IMR-90 (cell line): ENCODE results near the gene DRICH1. TPM values are rescaled to one million over a fixed set of nuclear protein-coding genes. Genes with fewer than 3 reads are reported as not detected.

Experiments
- ATAC-seq: fragments of 200-7000 bp; cut with Tn5 transposase; 2 replicates; pipeline ENCODE4 v1.9.1; 2020; ENCODE audit warnings: low read depth, mild to moderate bottlenecking, moderate library complexity
- BruUV-seq: library from RNA; stranded (reverse); fragments of 400-500 nt; replicated peaks from 2 replicates; lab custom pipeline; 2021; lab: Mats Ljungman, UMichigan
- CTCF ChIA-PET: fragments of 300-600 bp; formaldehyde crosslinking; extraction: SDS; loops from one replicate; lab custom pipeline; 2021; ENCODE audit warnings: antibody characterized with exemption; lab: Yijun Ruan, JAX
- POLR2A ChIA-PET: fragments of 300-600 bp; sonication (Branson Sonifier 250); formaldehyde crosslinking; loops from one replicate; lab custom pipeline; 2022; ENCODE audit warnings: antibody characterized with exemption; ENCODE audit not compliant: unreplicated experiment; lab: Charles Lee
- DNase-seq: peaks from one replicate; pipeline ENCODE4 v3.0.0; 2013
- H2AFZ ChIP-seq: replicated peaks from 2 replicates; pipeline ENCODE3; 2013; ENCODE audit warnings: low read length, mild to moderate bottlenecking; ENCODE audit not compliant: poor library complexity
- H2AK5ac ChIP-seq: 2 replicates; pipeline ENCODE4 v1.6.1; 2013; ENCODE audit warnings: low read depth, low read length, inconsistent platforms
- H2AK9ac ChIP-seq: replicated peaks from 2 replicates; pipeline ENCODE3; 2013; ENCODE audit warnings: mild to moderate bottlenecking, low read depth, low read length, moderate library complexity; ENCODE audit not compliant: poor library complexity
- H2BK120ac ChIP-seq: 2 replicates; pipeline ENCODE4 v1.6.1; 2013; ENCODE audit warnings: low read depth, low read length, inconsistent platforms
- H2BK15ac ChIP-seq: 3 replicates; pipeline ENCODE4 v1.6.1; 2013; ENCODE audit warnings: low read depth, low read length, inconsistent platforms
- H2BK20ac ChIP-seq: 2 replicates; pipeline ENCODE4 v1.6.1; 2013; ENCODE audit warnings: low read depth, mild to moderate bottlenecking, inconsistent platforms, low read length, moderate library complexity
- H2BK5ac ChIP-seq: 2 replicates; pipeline ENCODE4 v1.6.1; 2013; ENCODE audit warnings: mild to moderate bottlenecking, low read depth, low read length, inconsistent platforms; ENCODE audit not compliant: poor library complexity, severe bottlenecking
- H3K14ac ChIP-seq: replicated peaks from 2 replicates; pipeline ENCODE4 v1.6.1; 2013; ENCODE audit warnings: low read depth, low read length, inconsistent platforms
- H3K18ac ChIP-seq: 2 replicates; pipeline ENCODE4 v1.6.1; 2013; ENCODE audit warnings: low read depth, low read length, control low read depth
- H3K23ac ChIP-seq: 2 replicates; pipeline ENCODE4 v1.6.1; 2013; ENCODE audit warnings: low read depth, low read length, inconsistent platforms
- H3K27ac ChIP-seq: 2 replicates; pipeline ENCODE4 v1.5.1; 2013; ENCODE audit warnings: mild to moderate bottlenecking, control low read depth, low read length; ENCODE audit not compliant: insufficient read depth
- H3K27me3 ChIP-seq: 2 replicates; pipeline ENCODE4 v1.6.1; 2013; ENCODE audit warnings: low read length; ENCODE audit not compliant: control insufficient read depth, insufficient read depth
- H3K36me3 ChIP-seq: 2 replicates; pipeline ENCODE4 v1.6.1; 2013; ENCODE audit warnings: low read length, mixed read lengths; ENCODE audit not compliant: control insufficient read depth, insufficient read depth
- H3K4ac ChIP-seq: 2 replicates; pipeline ENCODE4 v1.6.1; 2013; ENCODE audit warnings: low read depth, low read length, inconsistent platforms
- H3K4me1 ChIP-seq: 2 replicates; pipeline ENCODE4 v1.6.1; 2013; ENCODE audit warnings: low read length, mixed read lengths; ENCODE audit not compliant: control insufficient read depth, insufficient read depth
- H3K4me2 ChIP-seq: 2 replicates; pipeline ENCODE4 v1.6.1; 2013; ENCODE audit warnings: low read depth, mild to moderate bottlenecking, control low read depth, low read length, moderate library complexity
- H3K4me3 ChIP-seq: 2 replicates; pipeline ENCODE4 v1.5.1; 2013; ENCODE audit warnings: low read depth, mild to moderate bottlenecking, control low read depth, low read length, moderate library complexity; ENCODE audit not compliant: insufficient read depth
- H3K56ac ChIP-seq: 2 replicates; pipeline ENCODE4 v1.6.1; 2013; ENCODE audit warnings: low read length, inconsistent platforms; ENCODE audit not compliant: insufficient read depth; ENCODE audit errors: extremely low read depth
- H3K79me1 ChIP-seq, 2 experiments: 2 replicates each; pipeline ENCODE4 v1.6.1; 2013; ENCODE audit warnings: low read length in 2 of 2, inconsistent platforms in 1 of 2, low read depth in 1 of 2
- H3K9ac ChIP-seq: 2 replicates; pipeline ENCODE4 v1.6.1; 2013; ENCODE audit warnings: low read depth, low read length, control low read depth
- H3K9me1 ChIP-seq: 2 replicates; pipeline ENCODE4 v1.6.1; 2013; ENCODE audit warnings: low read length, inconsistent platforms; ENCODE audit not compliant: insufficient read depth
- H3K9me3 ChIP-seq: 2 replicates; pipeline ENCODE4 v1.6.1; 2013; ENCODE audit warnings: low read length; ENCODE audit not compliant: control insufficient read depth, insufficient read depth
- H4K20me1 ChIP-seq: 2 replicates; pipeline ENCODE4 v1.6.1; 2013; ENCODE audit warnings: low read length, inconsistent platforms; ENCODE audit not compliant: insufficient read depth
- H4K5ac ChIP-seq: 2 replicates; pipeline ENCODE4 v1.6.1; 2013; ENCODE audit warnings: mild to moderate bottlenecking, low read depth, low read length, control low read depth
- H4K8ac ChIP-seq, 2 experiments: 2 replicates each; pipeline ENCODE4 v1.6.1; 2013; ENCODE audit warnings: low read depth in 2 of 2, low read length in 2 of 2, control low read depth in 1 of 2, inconsistent platforms in 1 of 2
- H4K91ac ChIP-seq: 2 replicates; pipeline ENCODE4 v1.6.1; 2013; ENCODE audit warnings: low read depth, low read length, inconsistent platforms; ENCODE audit not compliant: insufficient read depth
- BHLHE40 ChIP-seq: fragments of 150-350 bp; IDR thresholded peaks from 2 replicates; pipeline ENCODE4 v1.6.1; 2016; ENCODE audit warnings: mild to moderate bottlenecking, low read depth, low read length
- CEBPB ChIP-seq: IDR thresholded peaks from 2 replicates; pipeline ENCODE4 v1.6.1; 2012; ENCODE audit warnings: low read depth, low read length, improper control_type of control experiment
- CHD1 ChIP-seq: IDR thresholded peaks from 2 replicates; pipeline ENCODE4 v1.6.1; 2012; ENCODE audit warnings: low read depth, low read length, improper control_type of control experiment
- CTCF ChIP-seq: conservative IDR thresholded peaks from 2 replicates; pipeline ENCODE4 v1.5.1; 2012; ENCODE audit warnings: mild to moderate bottlenecking, low read depth, low read length, improper control_type of control experiment
- ELK1 ChIP-seq: fragments of 150-350 bp; IDR thresholded peaks from 2 replicates; pipeline ENCODE4 v1.6.1; 2016; ENCODE audit warnings: low read depth, mild to moderate bottlenecking, low read length, moderate library complexity, borderline replicate concordance
- MAFK ChIP-seq: IDR thresholded peaks from 2 replicates; pipeline ENCODE4 v1.6.1; 2012; ENCODE audit warnings: low read depth, low read length, improper control_type of control experiment
- MAZ ChIP-seq: IDR thresholded peaks from 2 replicates; pipeline ENCODE4 v1.6.1; 2012; ENCODE audit warnings: low read depth, mild to moderate bottlenecking, low read length, improper control_type of control experiment, moderate library complexity, borderline replicate concordance
- MXI1 ChIP-seq: IDR thresholded peaks from 2 replicates; pipeline ENCODE4 v1.6.1; 2012; ENCODE audit warnings: low read depth, mild to moderate bottlenecking, low read length, moderate library complexity, borderline replicate concordance
- NFE2L2 ChIP-seq: fragments of 150-350 bp; IDR thresholded peaks from 2 replicates; pipeline ENCODE4 v1.6.1; 2016; ENCODE audit warnings: low read depth, mild to moderate bottlenecking, low read length
- RAD21 ChIP-seq: IDR thresholded peaks from 2 replicates; pipeline ENCODE4 v1.6.1; 2012; ENCODE audit warnings: low read length, improper control_type of control experiment
- RCOR1 ChIP-seq: IDR thresholded peaks from 2 replicates; pipeline ENCODE4 v1.6.1; 2012; ENCODE audit warnings: mild to moderate bottlenecking, low read length, improper control_type of control experiment; ENCODE audit not compliant: insufficient replicate concordance
- RFX5 ChIP-seq: IDR thresholded peaks from 2 replicates; pipeline ENCODE4 v1.8.0; 2012; ENCODE audit warnings: low read depth, mild to moderate bottlenecking, low read length, moderate library complexity
- USF2 ChIP-seq: fragments of 150-350 bp; IDR thresholded peaks from 2 replicates; pipeline ENCODE4 v1.6.1; 2017; ENCODE audit warnings: mild to moderate bottlenecking, antibody characterized with exemption, low read length, low read depth
- WGBS, 2 experiments: methylation state at CpG; one replicate each; pipeline versions ENCODE4 v1.1.5 to v1.1.7; 2013; ENCODE audit warnings: missing lambda C conversion rate in 2 of 2; ENCODE audit not compliant: insufficient read length in 1 of 2; ENCODE audit errors: extremely low coverage in 2 of 2; 5-methylcytosine and 5-hydroxymethylcytosine counted together
- dilution Hi-C: fragments of 300-500 bp; cut with HindIII; formaldehyde crosslinking; loops from one replicate; pipeline ENCODE4 v1.14.3; 2018; ENCODE audit warnings: low sequenced_read_pairs; ENCODE audit not compliant: unreplicated experiment
- in situ Hi-C: fragments of 300-500 bp; cut with MboI; formaldehyde crosslinking; loops from 3 replicates; pipeline ENCODE4 v1.14.3; 2019; ENCODE audit warnings: low sequenced_read_pairs, inconsistent platforms, mixed read lengths
- intact Hi-C: fragments of 100-400 bp; cut with micrococcal nuclease; formaldehyde crosslinking; loops from 2 replicates; pipeline ENCODE4 v1.10.0; 2022
- polyA plus RNA-seq, 3 experiments: library from polyadenylated mRNA; depleted of rRNA; stranded (reverse); fragments of >200 nt; gene quantifications; 2 replicates each; pipeline ENCODE4 v1.2.3, GENCODE V29; 2012; ENCODE audit warnings: low replicate concordance in 1 of 3
- total RNA-seq: library from RNA; depleted of rRNA; stranded (reverse); fragments of >200 nt; gene quantifications from 2 replicates; pipeline ENCODE4 v1.2.3, GENCODE V29; 2012

The DRICH1 gene
- total and polyA plus RNA-seq, 2 of the 4 experiments (the other 2 are of a cell fraction) = 0.14 TPM; not detected in 1

GRCh38 chr22:23649071-23649501 lies 17.0 kb upstream of the DRICH1 start:
- H2AK5ac ChIP-seq = no peak overlapping the region
- intact Hi-C loops = no loop called here
- no peak overlapping the region for H3K9ac ChIP-seq
- no peak overlapping the region for H2BK15ac ChIP-seq
- no peaks in the 10 kb centered on the region for H3K79me1 ChIP-seq
- no peak overlapping the region for H2AK9ac ChIP-seq
- peaks cover 1% of the 10 kb centered on the region; the same call in 1 of the 2 replicates for H3K36me3 ChIP-seq
- no peak overlapping the region for H3K4me2 ChIP-seq
- no peaks in the 10 kb centered on the region for H3K9me3 ChIP-seq
- no peak overlapping the region for H2BK5ac ChIP-seq
- no peak overlapping the region for H2AFZ ChIP-seq
- H3K4me1 ChIP-seq = no peaks in the 10 kb centered on the region
- CTCF ChIA-PET = no interaction called here
- DNase-seq (no peak), ATAC-seq (no peak)
- H4K5ac ChIP-seq = no peak overlapping the region
- H3K23ac ChIP-seq = no peak overlapping the region
- POLR2A ChIA-PET = no interaction called here
- H3K27me3 ChIP-seq = no peaks in the 10 kb centered on the region
- H4K20me1 ChIP-seq = no peaks in the 10 kb centered on the region; the same call in 1 of the 2 replicates
- WGBS, 2 experiments = 100% methylated on average over 13 of the region's 18 CpGs; no CpG with 5 or more reads in 1 of the 2 experiments
- H3K27ac ChIP-seq = no peak overlapping the region
- TF ChIP-seq BHLHE40 = no peak
- no peak for TF ChIP-seq RFX5
- no peak for TF ChIP-seq CHD1
- no peak for TF ChIP-seq MAZ
- TF ChIP-seq ELK1 = no peak
- no peak for TF ChIP-seq MAFK
- no peak for TF ChIP-seq CTCF
- TF ChIP-seq RAD21 = no peak
- no peak for TF ChIP-seq RCOR1
- no peak for TF ChIP-seq NFE2L2
- no peak for TF ChIP-seq USF2
- no peak for TF ChIP-seq CEBPB
- TF ChIP-seq MXI1 = no peak
- peaks cover 5% of the 10 kb centered on the region; the same call in 1 of the 2 replicates for H3K9me1 ChIP-seq
- H3K4me3 ChIP-seq = no peak overlapping the region
- no peak overlapping the region for H3K14ac ChIP-seq
- H3K56ac ChIP-seq = no peak overlapping the region
- in situ Hi-C loops = no loop called here
- H4K91ac ChIP-seq = no peak overlapping the region
- H3K4ac ChIP-seq = no peak overlapping the region
- no peak overlapping the region for H4K8ac ChIP-seq
- H2BK120ac ChIP-seq = no peak overlapping the region
- dilution Hi-C loops = no loop called here
- no TSS peak for BruUV-seq
- H3K18ac ChIP-seq = no peak overlapping the region
- no peak overlapping the region for H2BK20ac ChIP-seq
